HG03342 (cell line): ENCODE measurements around the gene CASQ2.

Experiments
- ATAC-seq: cut with Tn5 transposase; IDR thresholded peaks from one replicate; pipeline ENCODE4 v1.9.1; 2021; ENCODE audit warnings: mild to moderate bottlenecking, moderate library complexity; ENCODE audit not compliant: unreplicated experiment

The CASQ2 gene

DNA sequence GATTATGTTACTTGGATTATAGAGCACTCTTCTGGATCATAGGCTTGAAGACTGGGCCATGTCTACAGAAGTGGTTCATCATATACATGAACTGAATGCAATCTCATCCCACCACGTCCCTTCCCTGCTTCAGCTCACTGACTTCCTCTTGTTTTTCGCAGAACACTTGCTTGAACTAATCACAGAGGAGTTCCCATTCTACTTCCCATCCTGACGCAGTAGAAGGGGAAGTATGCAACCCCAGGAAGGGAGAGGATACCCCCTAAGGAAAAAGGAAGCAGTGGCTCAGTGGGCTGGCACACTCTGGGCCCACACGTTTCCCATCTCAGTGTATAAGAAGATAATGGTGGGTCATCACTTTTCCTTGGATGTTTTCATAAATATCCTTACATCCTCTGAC, 36.2 kb downstream of the CASQ2 start:
- ATAC-seq: no peak

DNA sequence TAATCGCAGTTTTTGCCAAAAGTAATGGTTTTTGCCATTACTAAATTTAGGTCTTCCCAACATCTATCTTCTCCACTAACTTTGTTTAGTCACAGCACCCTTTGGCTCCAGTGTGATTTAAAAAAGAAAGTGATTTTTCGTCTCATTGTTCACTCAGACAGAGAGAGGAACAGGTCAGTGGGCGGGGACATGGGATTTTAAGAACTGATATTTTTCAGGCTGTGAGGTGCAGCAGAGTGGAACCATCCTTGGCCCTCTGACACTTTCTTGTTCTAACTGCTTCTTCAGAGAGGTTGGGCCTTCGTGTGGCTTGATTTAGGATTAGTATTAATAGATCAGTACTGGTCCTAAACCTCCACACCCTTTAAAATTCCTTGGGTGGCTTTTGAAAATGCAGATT, 38.8 kb downstream of the CASQ2 start:
- ATAC-seq: peak; percentile 93

DNA sequence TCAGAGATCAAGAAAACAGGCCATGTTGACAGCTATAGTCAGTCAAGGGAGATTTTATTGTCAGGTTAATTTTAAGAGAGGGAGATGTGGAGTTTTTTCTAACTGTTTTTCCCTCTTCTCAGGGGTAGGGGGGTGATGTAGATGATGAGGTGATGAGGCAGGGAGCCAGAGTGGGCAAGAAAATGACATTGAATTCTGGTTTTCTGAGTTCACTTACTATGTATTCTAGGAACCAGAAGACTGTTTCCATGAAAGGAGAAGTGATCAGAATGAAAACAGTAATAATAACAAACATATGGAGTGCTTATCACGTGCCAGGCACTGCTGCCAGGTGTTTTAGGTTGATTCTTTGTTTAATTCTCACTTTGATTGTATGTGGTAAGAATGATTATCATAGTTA, 40.2 kb downstream of the CASQ2 start:
- no peak for ATAC-seq

- no peak for ATAC-seq
These were observed 40.7 kb downstream of the CASQ2 start for GRCh38 chr1:115727706-115728249.

DNA sequence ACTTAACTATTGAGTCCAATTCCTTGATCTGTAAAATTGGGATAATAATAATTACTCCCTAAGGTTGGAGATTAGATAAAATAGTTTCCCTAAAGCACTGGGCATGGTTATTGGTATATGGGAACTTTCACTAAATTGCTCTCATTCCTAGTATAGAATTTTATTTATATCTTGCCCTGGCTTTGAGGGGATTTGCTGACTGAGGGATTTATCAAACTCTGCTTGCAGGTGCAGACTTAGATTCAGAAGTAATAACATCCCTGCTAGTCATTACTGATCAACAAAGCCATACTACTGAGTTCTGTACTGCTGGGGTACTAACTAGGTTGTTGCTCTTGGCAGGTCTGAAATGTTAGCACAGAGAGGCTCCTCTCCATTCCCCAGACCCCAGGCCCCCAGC, 41.9 kb downstream of the CASQ2 start:
- ATAC-seq: no peak

- no peak for ATAC-seq
These were observed 42.4 kb downstream of the CASQ2 start for GRCh38 chr1:115726161-115726560.

GRCh38 chr1:115725600-115725999, 42.9 kb downstream of the CASQ2 start:
- ATAC-seq: no peak

DNA sequence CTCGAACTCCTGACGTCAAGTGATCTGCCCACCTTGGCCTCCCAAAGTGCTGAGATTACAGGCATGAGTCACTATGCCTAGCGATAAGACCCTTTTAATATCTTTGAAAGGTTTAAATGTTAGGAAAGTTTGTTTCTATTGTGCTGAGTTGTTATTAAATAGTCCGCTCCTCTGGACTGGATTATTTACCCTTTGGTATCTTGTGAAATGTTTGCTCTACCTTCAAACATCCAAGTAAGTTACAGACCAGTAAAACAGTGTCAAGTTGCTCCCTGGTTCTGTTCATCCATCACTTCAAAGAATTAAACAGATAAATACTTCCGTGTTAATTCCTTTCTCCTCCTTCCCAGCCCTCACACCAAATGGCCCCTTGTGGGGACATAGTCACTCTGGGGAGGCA, 44.8 kb downstream of the CASQ2 start:
- ATAC-seq: no peak

GRCh38 chr1:115722221-115722620, 46.3 kb downstream of the CASQ2 start:
- ATAC-seq: no peak

- ATAC-seq: no peak
These were observed 49.2 kb downstream of the CASQ2 start for GRCh38 chr1:115719285-115719684.

- no peak for ATAC-seq
These were observed 50.3 kb downstream of the CASQ2 start for GRCh38 chr1:115718011-115718754.

GRCh38 chr1:115717541-115717940, 51.0 kb downstream of the CASQ2 start:
- ATAC-seq: peak; percentile 44

DNA sequence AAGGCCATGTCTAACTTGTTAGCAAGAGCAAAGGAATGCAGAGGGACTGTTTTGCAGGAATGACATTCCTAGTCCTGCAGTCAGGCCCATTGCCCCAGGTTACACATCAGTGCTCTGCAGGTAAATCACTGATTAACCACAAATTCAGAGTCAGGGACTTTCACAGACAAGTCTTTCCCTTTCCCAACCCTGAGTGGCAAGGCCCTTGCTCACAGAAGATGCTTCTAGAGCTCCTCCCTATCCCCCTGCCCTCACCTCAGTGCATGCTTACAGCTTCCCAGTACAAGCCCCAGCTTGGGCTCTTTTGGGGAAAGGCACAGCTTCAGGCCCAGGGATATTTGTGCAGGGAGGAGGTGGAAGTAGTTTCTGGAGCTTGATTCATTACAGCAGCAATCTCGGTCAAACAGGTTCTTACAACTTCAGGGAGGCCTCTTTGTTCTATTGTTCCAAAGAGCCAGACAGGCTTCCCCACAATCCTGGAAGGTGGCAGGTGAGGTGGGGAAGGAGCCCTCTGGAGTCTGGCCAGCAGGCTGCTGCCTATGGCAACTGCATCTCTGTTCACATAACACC, 53.9 kb downstream of the CASQ2 start:
- no peak for ATAC-seq

- no peak for ATAC-seq
These were observed 54.6 kb downstream of the CASQ2 start for GRCh38 chr1:115713906-115714305.

DNA sequence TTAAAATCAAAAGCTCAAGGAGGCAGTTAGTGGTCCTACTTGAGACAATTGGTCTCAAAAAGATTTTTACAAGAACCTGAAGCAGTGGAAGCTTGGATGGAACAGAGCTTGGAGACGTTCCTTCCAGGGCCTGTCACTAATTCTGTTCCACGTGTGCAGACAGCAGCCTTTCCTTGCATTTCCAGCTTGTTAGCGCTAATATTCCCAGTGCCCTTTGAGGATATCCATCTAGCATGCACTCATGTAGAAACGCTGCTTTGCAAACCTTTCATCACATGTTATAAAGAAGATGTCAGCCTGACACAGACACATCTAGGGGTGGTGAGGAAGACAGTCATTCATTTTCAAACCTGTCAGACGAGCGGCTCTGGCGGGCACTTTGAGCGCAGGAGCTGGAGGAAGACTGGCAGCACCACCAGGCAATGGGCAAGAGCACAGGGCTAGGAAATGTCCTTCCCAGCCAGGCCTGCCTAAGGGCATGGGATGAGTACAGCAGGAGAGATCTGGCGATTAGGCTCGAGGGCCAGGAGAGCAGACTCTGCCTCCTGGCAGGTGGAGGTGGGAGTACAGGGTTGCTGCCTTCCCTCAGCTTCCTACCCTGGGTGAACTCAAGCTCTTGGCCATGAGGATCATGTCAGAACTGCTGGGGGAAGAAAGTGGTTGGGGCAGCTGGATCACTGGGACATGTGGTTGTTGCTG, 55.5 kb downstream of the CASQ2 start:
- ATAC-seq: no peak

- ATAC-seq: no peak
These were observed 57.5 kb downstream of the CASQ2 start for GRCh38 chr1:115710859-115711624.

- no peak for ATAC-seq
These were observed 61.7 kb downstream of the CASQ2 start for GRCh38 chr1:115706587-115707425.

DNA sequence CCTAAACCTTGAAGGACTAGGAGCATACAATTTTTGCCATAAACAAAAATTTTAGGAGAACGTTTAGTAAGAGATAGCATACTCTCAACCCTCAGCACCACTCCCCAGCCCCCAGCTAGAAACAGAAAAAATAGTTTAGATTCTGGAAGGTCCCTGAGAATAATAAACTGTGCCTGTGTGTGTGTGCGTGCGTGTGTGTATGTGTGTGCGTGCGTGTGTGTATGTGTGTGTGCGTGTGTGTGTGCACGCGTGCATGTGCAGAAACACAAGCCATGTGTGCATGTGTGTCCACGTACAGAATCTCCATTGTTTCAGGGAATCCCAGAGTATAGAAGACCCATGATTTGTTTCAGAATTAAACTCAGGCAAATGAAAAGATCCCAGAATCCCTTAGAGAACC, 62.6 kb downstream of the CASQ2 start:
- no peak for ATAC-seq

DNA sequence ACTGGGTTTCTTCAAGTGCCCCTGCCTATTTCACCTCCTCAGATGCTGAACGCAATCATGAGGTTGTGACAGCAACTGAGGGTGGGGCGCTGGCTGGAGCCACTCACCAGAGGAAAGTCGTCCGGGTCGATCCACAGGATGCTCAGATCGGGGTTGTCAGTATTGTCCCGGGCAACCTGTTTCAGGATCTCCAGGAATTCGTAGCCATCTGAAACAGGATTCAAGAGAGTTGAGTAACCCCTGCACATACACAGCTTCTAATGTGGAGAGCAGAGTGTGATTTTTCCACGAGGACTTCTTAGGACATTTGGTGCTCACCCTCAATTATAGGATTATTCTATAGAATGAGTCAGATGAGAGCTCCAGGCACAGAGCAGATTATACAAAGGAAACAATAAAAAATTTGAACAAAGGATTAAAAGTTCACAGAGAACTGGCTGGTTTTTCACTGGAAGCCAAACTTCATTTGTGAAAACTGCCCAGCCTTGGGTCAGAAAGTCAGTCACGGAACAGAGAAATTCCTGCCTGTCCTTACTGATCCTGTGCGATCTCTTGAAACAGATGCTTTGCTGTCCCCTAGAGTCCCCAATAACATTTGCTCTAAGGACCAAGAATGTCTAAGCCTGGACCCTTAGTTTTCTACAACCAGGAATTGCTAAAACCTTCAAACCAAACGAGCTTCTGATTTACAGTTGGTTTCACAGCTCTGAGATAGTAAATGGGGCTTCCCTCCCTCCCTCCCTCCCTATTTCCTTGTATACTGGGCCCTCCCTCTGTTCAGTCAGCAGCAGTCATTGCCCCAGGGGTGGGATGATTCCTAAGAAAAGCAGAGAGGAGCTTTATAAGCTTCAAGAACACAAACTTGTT, 63.2 kb downstream of the CASQ2 start:
- ATAC-seq: no peak
